ENCODE data around the gene HNRNPA2B1.
"Not testable (repeated sequence)": the region's sequence is repeated elsewhere in the genome, so short reads cannot be mapped to it uniquely, and the experiment has no call there.

The HNRNPA2B1 gene

DNA sequence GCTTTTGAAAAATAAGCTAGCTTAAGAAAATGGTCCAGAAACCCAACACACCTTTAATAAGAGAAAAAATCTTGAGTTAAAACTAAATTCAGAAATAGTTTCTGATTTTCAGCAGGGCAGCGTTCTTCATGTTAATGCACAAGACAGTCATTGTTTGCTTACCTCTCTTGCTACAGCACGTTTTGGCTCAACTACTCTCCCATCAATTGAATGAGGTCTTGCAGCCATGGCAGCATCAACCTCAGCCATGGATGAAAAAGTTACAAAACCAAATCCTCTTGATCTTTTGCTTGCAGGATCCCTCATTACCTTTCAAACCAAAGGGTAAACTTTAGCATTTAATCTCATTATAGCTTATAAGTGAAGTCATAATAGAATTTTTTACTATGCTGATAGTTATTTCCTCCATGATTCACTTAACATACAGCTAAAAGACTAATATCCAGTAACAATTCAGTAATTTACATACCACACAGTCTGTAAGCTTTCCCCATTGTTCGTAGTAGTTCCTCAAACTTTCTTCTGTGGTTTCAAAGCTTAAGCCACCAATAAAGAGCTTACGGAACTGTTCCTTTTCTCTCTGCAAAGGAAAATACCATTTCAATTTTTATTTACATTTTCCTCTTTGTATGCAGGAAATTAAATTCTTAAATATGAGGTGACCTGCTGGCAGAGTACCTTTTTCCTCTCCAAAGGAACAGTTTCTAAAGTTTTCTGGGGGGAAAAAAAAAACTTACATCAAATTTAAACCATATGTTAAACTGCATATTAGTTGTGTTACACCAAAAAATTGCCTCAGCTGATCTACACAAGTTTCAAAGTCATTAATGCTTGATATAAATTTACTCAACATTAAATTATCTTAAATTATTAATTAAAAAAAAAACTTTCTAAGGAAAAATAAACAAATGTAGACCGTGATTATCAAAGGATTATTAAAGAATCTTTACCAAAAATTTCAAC, 3.1 kb downstream of the HNRNPA2B1 start:
- Histone ChIP-seq H3K36me3 (ENCODE audit: control insufficient read depth, insufficient read depth, low read length) (peaks cover 77% of the 10 kb centered on the region), H3K4me1 (ENCODE audit: control insufficient read depth, insufficient read depth, low read length) (peaks cover 15% of the 10 kb centered on the region; the same call in 1 of the 2 replicates), H3K9me3 (ENCODE audit: control insufficient read depth, insufficient read depth, low read depth, low read length) (no peaks in the 10 kb centered on the region), H3K4me3 (ENCODE audit: low read depth, low read length) (peak overlapping the region; percentile 97), H3K9ac (ENCODE audit: low read length) (peak overlapping the region; percentile 2), H3K27me3 (ENCODE audit: control insufficient read depth, insufficient read depth, low read length) (no peaks in the 10 kb centered on the region), H3K27ac (ENCODE audit: low read depth, low read length) (no peak overlapping the region)

DNA sequence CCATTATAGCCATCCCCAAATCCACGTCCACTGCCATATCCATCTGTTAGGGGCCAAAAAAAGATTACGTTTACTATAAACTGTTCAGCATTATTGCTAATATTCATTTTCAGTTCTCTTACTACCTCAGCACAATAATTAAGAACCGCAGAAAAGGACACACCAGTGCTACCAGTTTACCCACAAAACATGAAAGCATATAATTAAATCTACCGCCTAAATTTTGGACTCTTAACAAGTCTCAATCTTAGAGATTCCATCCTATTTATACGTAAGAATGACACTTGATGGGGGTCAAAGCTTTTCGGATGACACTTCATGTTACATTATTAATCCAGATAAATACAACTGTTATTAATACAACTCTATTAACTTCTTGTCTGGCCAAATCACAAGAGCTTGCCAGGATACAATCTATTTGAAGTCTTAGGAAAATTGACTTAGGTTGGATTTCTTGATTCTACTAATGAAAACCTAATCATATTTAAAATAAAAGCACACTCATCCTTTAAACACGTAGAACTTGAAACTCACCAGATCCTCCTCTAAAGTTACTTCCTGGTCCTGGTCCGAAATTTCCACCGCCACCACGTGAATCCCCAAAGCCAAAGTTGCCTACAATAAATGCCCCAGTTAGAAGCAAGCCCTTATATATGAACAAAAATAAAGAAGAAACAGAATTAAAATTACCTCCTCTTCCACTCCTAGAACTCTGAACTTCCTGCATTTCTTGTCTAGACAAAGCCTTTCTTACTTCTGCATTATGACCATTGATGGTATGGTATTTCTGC, 4.5 kb downstream of the HNRNPA2B1 start:
- Histone ChIP-seq H3K27me3 (ENCODE audit: control insufficient read depth, insufficient read depth, low read length) (no peaks in the 10 kb centered on the region), H3K4me1 (ENCODE audit: control insufficient read depth, insufficient read depth, low read length) (peaks cover 15% of the 10 kb centered on the region; the same call in 1 of the 2 replicates), H3K36me3 (ENCODE audit: control insufficient read depth, insufficient read depth, low read length) (peaks cover 91% of the 10 kb centered on the region), H3K9ac (ENCODE audit: low read length) (no peak overlapping the region), H3K27ac (ENCODE audit: low read depth, low read length) (no peak overlapping the region), H3K4me3 (ENCODE audit: low read depth, low read length) (peak overlapping the region; percentile 97), H3K9me3 (ENCODE audit: control insufficient read depth, insufficient read depth, low read depth, low read length) (no peaks in the 10 kb centered on the region)

DNA sequence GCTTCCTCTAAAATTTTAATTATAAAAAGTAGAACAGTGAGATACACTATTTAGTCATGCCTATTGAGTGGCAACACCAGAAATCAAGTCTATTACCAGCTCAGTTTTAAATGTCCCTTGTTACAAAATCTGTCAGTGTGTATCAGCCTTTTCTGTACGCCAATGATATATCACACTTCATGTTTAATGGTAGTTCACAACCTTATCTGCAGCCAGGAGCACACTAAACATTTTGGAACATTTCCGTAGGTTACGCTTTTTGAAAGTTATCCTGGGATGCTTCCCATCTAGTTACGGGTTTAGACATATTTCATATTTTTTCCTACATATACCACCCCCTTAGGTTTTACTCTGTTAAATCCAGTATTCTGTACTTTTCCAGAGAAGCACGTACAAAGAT, 5.4 kb downstream of the HNRNPA2B1 start:
- Histone ChIP-seq H3K9ac (ENCODE audit: low read length) (no peak overlapping the region), H3K27ac (ENCODE audit: low read depth, low read length) (no peak overlapping the region), H3K9me3 (ENCODE audit: control insufficient read depth, insufficient read depth, low read depth, low read length) (no peaks in the 10 kb centered on the region), H3K36me3 (ENCODE audit: control insufficient read depth, insufficient read depth, low read length) (peaks cover 97% of the 10 kb centered on the region), H3K4me1 (ENCODE audit: control insufficient read depth, insufficient read depth, low read length) (peaks cover 15% of the 10 kb centered on the region; the same call in 1 of the 2 replicates), H3K4me3 (ENCODE audit: low read depth, low read length) (0 out of 2 replicates have a peak overlapping the region, but pooled peaks have one; percentile 11), H3K27me3 (ENCODE audit: control insufficient read depth, insufficient read depth, low read length) (no peaks in the 10 kb centered on the region)

DNA sequence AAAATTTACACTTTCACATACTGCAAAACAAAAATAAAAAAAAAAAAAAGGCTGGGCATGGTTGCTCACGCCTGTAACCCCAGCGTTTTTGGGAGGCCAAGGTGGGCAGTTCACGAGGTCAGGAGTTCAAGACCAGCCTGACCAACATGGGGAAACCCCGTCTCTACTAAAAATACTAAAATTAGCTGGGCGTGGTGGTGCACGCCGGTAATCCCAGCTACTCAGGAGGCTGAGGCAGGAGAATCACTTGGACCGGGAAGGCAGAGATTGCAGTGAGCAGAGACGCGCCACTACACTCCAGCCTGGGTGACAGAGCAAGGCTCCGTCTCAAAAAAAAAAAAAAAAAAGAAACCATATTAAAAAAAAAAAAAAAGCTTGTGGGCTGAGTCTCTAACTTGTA, 5.8 kb downstream of the HNRNPA2B1 start:
- Histone ChIP-seq H3K36me3 (ENCODE audit: control insufficient read depth, insufficient read depth, low read length) (peaks cover 100% of the 10 kb centered on the region), H3K4me1 (ENCODE audit: control insufficient read depth, insufficient read depth, low read length) (peaks cover 15% of the 10 kb centered on the region; the same call in 1 of the 2 replicates)
- H3K27ac ChIP-seq (ENCODE audit: low read depth, low read length); H3K9ac ChIP-seq (ENCODE audit: low read length); H3K27me3 ChIP-seq (ENCODE audit: control insufficient read depth, insufficient read depth, low read length); H3K9me3 ChIP-seq (ENCODE audit: control insufficient read depth, insufficient read depth, low read depth, low read length); H3K4me3 ChIP-seq (ENCODE audit: low read depth, low read length): not testable (repeated sequence)

GRCh38 chr7:26193432-26194207, 6.9 kb downstream of the HNRNPA2B1 start:
- peaks cover 100% of the 10 kb centered on the region for H3K36me3 ChIP-seq (ENCODE audit: control insufficient read depth, insufficient read depth, low read length)
- no peak overlapping the region for H3K27ac ChIP-seq (ENCODE audit: low read depth, low read length)
- peaks cover 15% of the 10 kb centered on the region; the same call in 1 of the 2 replicates for H3K4me1 ChIP-seq (ENCODE audit: control insufficient read depth, insufficient read depth, low read length)

GRCh38 chr7:26192485-26193087, 8.0 kb downstream of the HNRNPA2B1 start:
- peaks cover 95% of the 10 kb centered on the region for H3K36me3 ChIP-seq (ENCODE audit: control insufficient read depth, insufficient read depth, low read length)

More at GRCh38 chr7:26193432-26194207, 6.9 kb downstream of the HNRNPA2B1 start:
- Histone ChIP-seq H3K4me3 (ENCODE audit: low read depth, low read length) (no peak overlapping the region), H3K9me3 (ENCODE audit: control insufficient read depth, insufficient read depth, low read depth, low read length) (no peaks in the 10 kb centered on the region), H3K9ac (ENCODE audit: low read length) (no peak overlapping the region), H3K27me3 (ENCODE audit: control insufficient read depth, insufficient read depth, low read length) (no peaks in the 10 kb centered on the region)

DNA sequence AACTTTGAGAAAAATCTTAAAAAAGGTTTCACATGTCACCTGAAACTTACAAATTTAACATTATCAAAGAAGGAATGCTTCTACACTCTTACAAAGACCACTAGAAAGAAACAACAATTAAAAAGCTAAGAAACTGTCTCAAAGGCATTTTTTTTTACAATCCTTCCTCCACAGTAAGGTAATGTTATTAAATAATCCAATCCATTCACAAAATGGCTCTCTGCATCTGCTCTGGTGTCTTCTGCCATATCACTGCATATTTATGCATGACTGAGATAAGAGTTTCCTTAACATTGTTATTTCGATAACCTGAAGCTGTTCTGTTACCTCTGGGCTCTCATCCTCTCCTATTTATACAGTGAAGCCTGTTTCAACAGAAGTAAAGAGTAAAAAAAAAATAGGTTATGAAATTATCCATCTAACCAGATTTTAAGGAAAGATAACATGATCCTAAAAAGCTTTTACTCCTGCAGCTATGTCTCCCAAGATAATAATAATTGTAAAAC, 8.5 kb downstream of the HNRNPA2B1 start:
- peaks cover 89% of the 10 kb centered on the region for H3K36me3 ChIP-seq (ENCODE audit: control insufficient read depth, insufficient read depth, low read length)
- peaks cover 13% of the 10 kb centered on the region; the same call in 1 of the 2 replicates for H3K4me1 ChIP-seq (ENCODE audit: control insufficient read depth, insufficient read depth, low read length)
- no peak overlapping the region for H3K27ac ChIP-seq (ENCODE audit: low read depth, low read length)
- no peak overlapping the region for H3K4me3 ChIP-seq (ENCODE audit: low read depth, low read length)
- H3K9ac ChIP-seq (ENCODE audit: low read length): no peak overlapping the region
- no peaks in the 10 kb centered on the region for H3K27me3 ChIP-seq (ENCODE audit: control insufficient read depth, insufficient read depth, low read length)
- H3K9me3 ChIP-seq (ENCODE audit: control insufficient read depth, insufficient read depth, low read depth, low read length): no peaks in the 10 kb centered on the region

More at GRCh38 chr7:26192485-26193087, 8.0 kb downstream of the HNRNPA2B1 start:
- Histone ChIP-seq H3K27me3 (ENCODE audit: control insufficient read depth, insufficient read depth, low read length) (no peaks in the 10 kb centered on the region), H3K4me1 (ENCODE audit: control insufficient read depth, insufficient read depth, low read length) (peaks cover 15% of the 10 kb centered on the region; the same call in 1 of the 2 replicates), H3K9ac (ENCODE audit: low read length) (no peak overlapping the region), H3K27ac (ENCODE audit: low read depth, low read length) (no peak overlapping the region), H3K9me3 (ENCODE audit: control insufficient read depth, insufficient read depth, low read depth, low read length) (no peaks in the 10 kb centered on the region), H3K4me3 (ENCODE audit: low read depth, low read length) (no peak overlapping the region)

- Histone ChIP-seq H3K27me3 (ENCODE audit: control insufficient read depth, insufficient read depth, low read length) (no peaks in the 10 kb centered on the region), H3K9me3 (ENCODE audit: control insufficient read depth, insufficient read depth, low read depth, low read length) (no peaks in the 10 kb centered on the region), H3K4me3 (ENCODE audit: low read depth, low read length) (no peak overlapping the region), H3K27ac (ENCODE audit: low read depth, low read length) (no peak overlapping the region), H3K4me1 (ENCODE audit: control insufficient read depth, insufficient read depth, low read length) (peaks cover 6% of the 10 kb centered on the region; the same call in 1 of the 2 replicates), H3K9ac (ENCODE audit: low read length) (no peak overlapping the region), H3K36me3 (ENCODE audit: control insufficient read depth, insufficient read depth, low read length) (peaks cover 83% of the 10 kb centered on the region)
Observed at GRCh38 chr7:26191233-26191973, 9.1 kb downstream of the HNRNPA2B1 start.

DNA sequence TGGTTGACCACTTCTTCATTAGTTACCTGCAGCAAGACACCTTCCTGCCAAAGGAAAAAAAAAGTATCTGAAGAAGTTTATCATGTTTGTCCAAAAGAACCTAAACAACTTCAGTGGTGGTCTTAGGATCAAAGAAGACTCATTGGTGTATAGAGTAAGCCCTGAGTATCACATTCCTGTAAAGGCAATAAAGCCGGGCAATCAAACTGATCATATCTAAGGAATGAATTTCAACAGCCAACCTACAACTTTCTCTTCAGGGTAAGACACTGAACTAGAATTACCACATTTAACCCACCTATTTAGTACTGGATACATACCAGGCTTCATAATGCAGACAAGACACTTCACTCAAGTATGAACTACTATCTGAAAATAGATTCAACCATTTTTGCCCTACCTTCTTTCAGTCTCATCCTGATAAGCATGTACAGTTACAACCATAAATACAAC, 10.1 kb downstream of the HNRNPA2B1 start:
- Histone ChIP-seq H3K9ac (ENCODE audit: low read length) (no peak overlapping the region), H3K36me3 (ENCODE audit: control insufficient read depth, insufficient read depth, low read length) (peaks cover 73% of the 10 kb centered on the region), H3K4me3 (ENCODE audit: low read depth, low read length) (no peak overlapping the region), H3K27me3 (ENCODE audit: control insufficient read depth, insufficient read depth, low read length) (no peaks in the 10 kb centered on the region), H3K27ac (ENCODE audit: low read depth, low read length) (no peak overlapping the region), H3K9me3 (ENCODE audit: control insufficient read depth, insufficient read depth, low read depth, low read length) (no peaks in the 10 kb centered on the region), H3K4me1 (ENCODE audit: control insufficient read depth, insufficient read depth, low read length) (peaks cover 4% of the 10 kb centered on the region; the same call in 1 of the 2 replicates)
